GM23338 (cell line): ENCODE measurements around the gene CNP. TPM values are rescaled to one million over a fixed set of nuclear protein-coding genes. Genes with fewer than 3 reads are reported as not detected.

ENCODE experiments used
- ATAC-seq: fragments of 200-7000 bp; cut with Tn5 transposase; 3 replicates; pipeline ENCODE4 v1.9.1; 2020
- DNase-seq: peaks from one replicate; pipeline ENCODE4 v3.0.0-alpha.2; 2015; ENCODE audit warnings: low spot score
- H2AFZ ChIP-seq: fragments of 200-600 bp; sonication (generic); 2 replicates; pipeline ENCODE4 v1.8.0; 2016; ENCODE audit warnings: antibody characterized with exemption, mild to moderate bottlenecking, moderate library complexity
- H3F3A ChIP-seq: fragments of 200-600 bp; sonication (generic); replicated peaks from 2 replicates; pipeline ENCODE4 v1.8.0; 2017; ENCODE audit warnings: antibody characterized with exemption, mixed run types, low read depth
- H3K27ac ChIP-seq: fragments of 200-600 bp; sonication (generic); 2 replicates; pipeline ENCODE4 v1.6.1; 2016; ENCODE audit warnings: low read depth
- H3K27me3 ChIP-seq: fragments of 200-600 bp; sonication (generic); 2 replicates; pipeline ENCODE4 v1.8.0; 2016; ENCODE audit warnings: mild to moderate bottlenecking, mixed run types, moderate library complexity; ENCODE audit not compliant: insufficient read depth
- H3K36me3 ChIP-seq: fragments of 200-600 bp; sonication (generic); 2 replicates; pipeline ENCODE4 v1.8.0; 2016; ENCODE audit warnings: mild to moderate bottlenecking; ENCODE audit not compliant: insufficient read depth
- H3K4me1 ChIP-seq: fragments of 200-600 bp; sonication (generic); 2 replicates; pipeline ENCODE4 v1.8.0; 2016; ENCODE audit warnings: mild to moderate bottlenecking, moderate library complexity; ENCODE audit not compliant: insufficient read depth
- H3K4me2 ChIP-seq: fragments of 200-600 bp; sonication (generic); 2 replicates; pipeline ENCODE4 v1.7.1; 2017; ENCODE audit warnings: mixed run types
- H3K4me3 ChIP-seq: fragments of 200-600 bp; sonication (generic); 2 replicates; pipeline ENCODE4 v1.6.1; 2016; ENCODE audit warnings: mixed run types
- H3K79me2 ChIP-seq: fragments of 200-600 bp; sonication (generic); replicated peaks from 2 replicates; pipeline ENCODE4 v1.8.0; 2017; ENCODE audit warnings: mild to moderate bottlenecking; ENCODE audit not compliant: insufficient read depth
- H3K9me2 ChIP-seq: fragments of 200-600 bp; sonication (generic); 2 replicates; pipeline ENCODE4 v1.8.0; 2017; ENCODE audit not compliant: insufficient read depth
- H4K20me1 ChIP-seq: fragments of 200-600 bp; sonication (generic); replicated peaks from 2 replicates; pipeline ENCODE4 v1.8.0; 2017; ENCODE audit warnings: mild to moderate bottlenecking; ENCODE audit not compliant: insufficient read depth
- H3K27ac Mint-ChIP-seq: 2 replicates; pipeline ENCODE4 v1.8.0; 2020; ENCODE audit warnings: inconsistent platforms, mild to moderate bottlenecking, moderate library complexity, mixed read lengths
- H3K27me3 Mint-ChIP-seq: 3 replicates; pipeline ENCODE4 v1.8.0; 2022; ENCODE audit warnings: low read depth, mild to moderate bottlenecking, moderate library complexity, mixed read lengths, inconsistent platforms; ENCODE audit not compliant: insufficient read depth, poor library complexity
- H3K36me3 Mint-ChIP-seq: 3 replicates; pipeline ENCODE4 v1.8.0; 2021; ENCODE audit warnings: low read depth, mild to moderate bottlenecking, inconsistent platforms, moderate library complexity, mixed read lengths
- H3K4me1 Mint-ChIP-seq: 3 replicates; pipeline ENCODE4 v1.8.0; 2020; ENCODE audit warnings: mild to moderate bottlenecking, inconsistent platforms, mixed read lengths
- H3K4me3 Mint-ChIP-seq: 3 replicates; pipeline ENCODE4 v1.8.0; 2021; ENCODE audit warnings: moderate library complexity, mild to moderate bottlenecking, inconsistent platforms, mixed read lengths
- H3K9me3 Mint-ChIP-seq: 3 replicates; pipeline ENCODE4 v1.8.0; 2020; ENCODE audit warnings: moderate library complexity, mild to moderate bottlenecking, inconsistent platforms, mixed read lengths
- CREB1 ChIP-seq: fragments of 250-450 bp; sonication (Bioruptor Pico); IDR thresholded peaks from 2 replicates; pipeline ENCODE4 v1.5.0; 2020; ENCODE audit warnings: low read depth, mild to moderate bottlenecking, moderate library complexity
- EZH2 ChIP-seq: fragments of 200-600 bp; sonication (generic); IDR thresholded peaks from one replicate; pipeline ENCODE4 v1.8.0; 2017; ENCODE audit warnings: antibody characterized with exemption, mild to moderate bottlenecking, low read depth; ENCODE audit not compliant: unreplicated experiment
- EZH2phosphoT487 ChIP-seq: fragments of 200-600 bp; sonication (generic); IDR thresholded peaks from one replicate; pipeline ENCODE4 v1.8.1; 2018; ENCODE audit warnings: antibody characterized with exemption; ENCODE audit not compliant: unreplicated experiment
- JUNB ChIP-seq: IDR thresholded peaks from one replicate; pipeline ENCODE4 v1.6.1; 2016; ENCODE audit warnings: antibody characterized with exemption; ENCODE audit not compliant: unreplicated experiment
- NANOG ChIP-seq: IDR thresholded peaks from 2 replicates; pipeline ENCODE4 v1.6.1; 2016; ENCODE audit warnings: antibody characterized with exemption, borderline replicate concordance
- POLR2AphosphoS5 ChIP-seq: IDR thresholded peaks from 2 replicates; pipeline ENCODE4 v1.6.1; 2016; ENCODE audit warnings: antibody characterized with exemption, low read depth
- STAT1 ChIP-seq: IDR thresholded peaks from one replicate; pipeline ENCODE4 v1.6.1; 2016; ENCODE audit warnings: antibody characterized with exemption; ENCODE audit not compliant: unreplicated experiment
- ZNF114 ChIP-seq: fragments of 250-450 bp; sonication (Bioruptor Pico); IDR thresholded peaks from 2 replicates; pipeline ENCODE4 v1.5.0; 2020; ENCODE audit warnings: mild to moderate bottlenecking, moderate library complexity
- ZNF331 ChIP-seq: fragments of 250-450 bp; sonication (Bioruptor Pico); IDR thresholded peaks from 2 replicates; pipeline ENCODE4 v1.5.0; 2020; ENCODE audit warnings: low read depth, mild to moderate bottlenecking, moderate library complexity
- polyA plus RNA-seq: library from polyadenylated mRNA; unstranded; fragments of >200 nt; fragmentation: Nextera tagmentation; extraction: Ambion mirVana; gene quantifications from 2 replicates; pipeline ENCODE4 v1.2.1, GENCODE V29; 2016
- total RNA-seq: library from RNA; depleted of rRNA; stranded (reverse); fragments of >200 nt; shearing (Covaris generic); gene quantifications from 2 replicates; pipeline ENCODE4 v1.2.3, GENCODE V29; 2014
- TF ChIP-seq, protein P1 (sequence below): IDR thresholded peaks from 2 replicates; pipeline ENCODE4 v1.6.1; 2016; ENCODE audit warnings: antibody characterized with exemption
- TF ChIP-seq, protein P2 (sequence below): IDR thresholded peaks from one replicate; pipeline ENCODE4 v1.6.1; 2018; ENCODE audit warnings: antibody characterized with exemption; ENCODE audit not compliant: unreplicated experiment
- TF ChIP-seq, protein P3 (sequence below): fragments of 250-450 bp; sonication (Bioruptor Pico); IDR thresholded peaks from 2 replicates; pipeline ENCODE4 v1.5.0; 2020; ENCODE audit warnings: mild to moderate bottlenecking, moderate library complexity
- TF ChIP-seq, protein P4 (sequence below), 2 experiments: fragments of 200-600 bp in 1 of 2; sonication (generic) in 1 of 2; conservative IDR thresholded peaks; 2 replicates each; pipeline versions ENCODE4 v1.5.1 to v1.6.1; 2016 to 2017; ENCODE audit warnings: antibody characterized with exemption in 2 of 2, low read depth in 2 of 2, mild to moderate bottlenecking in 2 of 2, moderate library complexity in 1 of 2

Gene CNP
- total and polyA plus RNA-seq, 2 experiments from 2014 or later: 30.8 to 47.8 TPM

DNA sequence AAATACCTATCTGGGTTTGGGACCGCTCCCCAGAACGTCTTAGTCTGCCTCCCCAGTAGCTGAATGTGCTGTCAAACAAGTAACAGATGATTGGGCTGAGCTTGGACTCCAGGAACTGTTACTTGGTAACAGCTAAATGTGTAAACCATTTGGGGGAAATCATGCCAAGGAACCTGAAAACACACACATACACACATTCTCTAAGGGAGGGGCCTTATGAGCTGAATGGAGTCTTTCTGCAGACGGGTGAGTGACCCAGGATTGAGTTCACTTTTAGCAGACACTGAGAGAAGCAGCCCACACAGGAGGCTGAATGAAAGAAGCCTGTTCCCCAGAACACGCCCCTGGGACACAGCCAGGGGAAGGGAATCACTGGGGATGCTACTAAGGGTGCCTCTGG, 49.4 kb upstream of the CNP start:
- no peak overlapping the region for H2AFZ ChIP-seq
- H3K36me3 ChIP-seq: peaks cover 15% of the 10 kb centered on the region
- H3K4me1 Mint-ChIP-seq: peaks cover 48% of the 10 kb centered on the region
- peak overlapping the region; percentile 94 for H3K4me2 ChIP-seq
- ATAC-seq (no peak), DNase-seq (no peak)
- peaks cover 44% of the 10 kb centered on the region for H3K36me3 Mint-ChIP-seq
- peaks cover 57% of the 10 kb centered on the region for H4K20me1 ChIP-seq
- H3K79me2 ChIP-seq: peaks cover 66% of the 10 kb centered on the region
- no peaks in the 10 kb centered on the region; the same call in 2 of the 3 replicates for H3K9me3 Mint-ChIP-seq
- H3K27ac ChIP-seq: 0 out of 2 replicates have a peak overlapping the region, but pooled peaks have one; percentile 16
- H3K4me3 ChIP-seq: peak overlapping the region; percentile 99
- H3K4me1 ChIP-seq: peaks cover 47% of the 10 kb centered on the region
- no peaks in the 10 kb centered on the region for H3K9me2 ChIP-seq
- H3K27ac Mint-ChIP-seq: no peak overlapping the region
- H3K27me3 ChIP-seq: no peaks in the 10 kb centered on the region
- peaks cover 33% of the 10 kb centered on the region for H3F3A ChIP-seq
- H3K4me3 Mint-ChIP-seq: peak overlapping the region; percentile 90
- H3K27me3 Mint-ChIP-seq: peaks cover 16% of the 10 kb centered on the region
- TF ChIP-seq, protein P1, sequence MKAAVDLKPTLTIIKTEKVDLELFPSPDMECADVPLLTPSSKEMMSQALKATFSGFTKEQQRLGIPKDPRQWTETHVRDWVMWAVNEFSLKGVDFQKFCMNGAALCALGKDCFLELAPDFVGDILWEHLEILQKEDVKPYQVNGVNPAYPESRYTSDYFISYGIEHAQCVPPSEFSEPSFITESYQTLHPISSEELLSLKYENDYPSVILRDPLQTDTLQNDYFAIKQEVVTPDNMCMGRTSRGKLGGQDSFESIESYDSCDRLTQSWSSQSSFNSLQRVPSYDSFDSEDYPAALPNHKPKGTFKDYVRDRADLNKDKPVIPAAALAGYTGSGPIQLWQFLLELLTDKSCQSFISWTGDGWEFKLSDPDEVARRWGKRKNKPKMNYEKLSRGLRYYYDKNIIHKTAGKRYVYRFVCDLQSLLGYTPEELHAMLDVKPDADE: no peak
- TF ChIP-seq NANOG (no peak), POLR2AphosphoS5 (no peak), EZH2phosphoT487 (no peak), ZNF331 (CRISPR knock-in tag) (no peak), STAT1 (no peak), CREB1 (CRISPR knock-in tag) (no peak), EZH2 (no peak), ZNF114 (CRISPR knock-in tag) (no peak), JUNB (no peak)
- TF ChIP-seq, protein P2, sequence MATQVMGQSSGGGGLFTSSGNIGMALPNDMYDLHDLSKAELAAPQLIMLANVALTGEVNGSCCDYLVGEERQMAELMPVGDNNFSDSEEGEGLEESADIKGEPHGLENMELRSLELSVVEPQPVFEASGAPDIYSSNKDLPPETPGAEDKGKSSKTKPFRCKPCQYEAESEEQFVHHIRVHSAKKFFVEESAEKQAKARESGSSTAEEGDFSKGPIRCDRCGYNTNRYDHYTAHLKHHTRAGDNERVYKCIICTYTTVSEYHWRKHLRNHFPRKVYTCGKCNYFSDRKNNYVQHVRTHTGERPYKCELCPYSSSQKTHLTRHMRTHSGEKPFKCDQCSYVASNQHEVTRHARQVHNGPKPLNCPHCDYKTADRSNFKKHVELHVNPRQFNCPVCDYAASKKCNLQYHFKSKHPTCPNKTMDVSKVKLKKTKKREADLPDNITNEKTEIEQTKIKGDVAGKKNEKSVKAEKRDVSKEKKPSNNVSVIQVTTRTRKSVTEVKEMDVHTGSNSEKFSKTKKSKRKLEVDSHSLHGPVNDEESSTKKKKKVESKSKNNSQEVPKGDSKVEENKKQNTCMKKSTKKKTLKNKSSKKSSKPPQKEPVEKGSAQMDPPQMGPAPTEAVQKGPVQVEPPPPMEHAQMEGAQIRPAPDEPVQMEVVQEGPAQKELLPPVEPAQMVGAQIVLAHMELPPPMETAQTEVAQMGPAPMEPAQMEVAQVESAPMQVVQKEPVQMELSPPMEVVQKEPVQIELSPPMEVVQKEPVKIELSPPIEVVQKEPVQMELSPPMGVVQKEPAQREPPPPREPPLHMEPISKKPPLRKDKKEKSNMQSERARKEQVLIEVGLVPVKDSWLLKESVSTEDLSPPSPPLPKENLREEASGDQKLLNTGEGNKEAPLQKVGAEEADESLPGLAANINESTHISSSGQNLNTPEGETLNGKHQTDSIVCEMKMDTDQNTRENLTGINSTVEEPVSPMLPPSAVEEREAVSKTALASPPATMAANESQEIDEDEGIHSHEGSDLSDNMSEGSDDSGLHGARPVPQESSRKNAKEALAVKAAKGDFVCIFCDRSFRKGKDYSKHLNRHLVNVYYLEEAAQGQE: no peak
- TF ChIP-seq, protein P3, sequence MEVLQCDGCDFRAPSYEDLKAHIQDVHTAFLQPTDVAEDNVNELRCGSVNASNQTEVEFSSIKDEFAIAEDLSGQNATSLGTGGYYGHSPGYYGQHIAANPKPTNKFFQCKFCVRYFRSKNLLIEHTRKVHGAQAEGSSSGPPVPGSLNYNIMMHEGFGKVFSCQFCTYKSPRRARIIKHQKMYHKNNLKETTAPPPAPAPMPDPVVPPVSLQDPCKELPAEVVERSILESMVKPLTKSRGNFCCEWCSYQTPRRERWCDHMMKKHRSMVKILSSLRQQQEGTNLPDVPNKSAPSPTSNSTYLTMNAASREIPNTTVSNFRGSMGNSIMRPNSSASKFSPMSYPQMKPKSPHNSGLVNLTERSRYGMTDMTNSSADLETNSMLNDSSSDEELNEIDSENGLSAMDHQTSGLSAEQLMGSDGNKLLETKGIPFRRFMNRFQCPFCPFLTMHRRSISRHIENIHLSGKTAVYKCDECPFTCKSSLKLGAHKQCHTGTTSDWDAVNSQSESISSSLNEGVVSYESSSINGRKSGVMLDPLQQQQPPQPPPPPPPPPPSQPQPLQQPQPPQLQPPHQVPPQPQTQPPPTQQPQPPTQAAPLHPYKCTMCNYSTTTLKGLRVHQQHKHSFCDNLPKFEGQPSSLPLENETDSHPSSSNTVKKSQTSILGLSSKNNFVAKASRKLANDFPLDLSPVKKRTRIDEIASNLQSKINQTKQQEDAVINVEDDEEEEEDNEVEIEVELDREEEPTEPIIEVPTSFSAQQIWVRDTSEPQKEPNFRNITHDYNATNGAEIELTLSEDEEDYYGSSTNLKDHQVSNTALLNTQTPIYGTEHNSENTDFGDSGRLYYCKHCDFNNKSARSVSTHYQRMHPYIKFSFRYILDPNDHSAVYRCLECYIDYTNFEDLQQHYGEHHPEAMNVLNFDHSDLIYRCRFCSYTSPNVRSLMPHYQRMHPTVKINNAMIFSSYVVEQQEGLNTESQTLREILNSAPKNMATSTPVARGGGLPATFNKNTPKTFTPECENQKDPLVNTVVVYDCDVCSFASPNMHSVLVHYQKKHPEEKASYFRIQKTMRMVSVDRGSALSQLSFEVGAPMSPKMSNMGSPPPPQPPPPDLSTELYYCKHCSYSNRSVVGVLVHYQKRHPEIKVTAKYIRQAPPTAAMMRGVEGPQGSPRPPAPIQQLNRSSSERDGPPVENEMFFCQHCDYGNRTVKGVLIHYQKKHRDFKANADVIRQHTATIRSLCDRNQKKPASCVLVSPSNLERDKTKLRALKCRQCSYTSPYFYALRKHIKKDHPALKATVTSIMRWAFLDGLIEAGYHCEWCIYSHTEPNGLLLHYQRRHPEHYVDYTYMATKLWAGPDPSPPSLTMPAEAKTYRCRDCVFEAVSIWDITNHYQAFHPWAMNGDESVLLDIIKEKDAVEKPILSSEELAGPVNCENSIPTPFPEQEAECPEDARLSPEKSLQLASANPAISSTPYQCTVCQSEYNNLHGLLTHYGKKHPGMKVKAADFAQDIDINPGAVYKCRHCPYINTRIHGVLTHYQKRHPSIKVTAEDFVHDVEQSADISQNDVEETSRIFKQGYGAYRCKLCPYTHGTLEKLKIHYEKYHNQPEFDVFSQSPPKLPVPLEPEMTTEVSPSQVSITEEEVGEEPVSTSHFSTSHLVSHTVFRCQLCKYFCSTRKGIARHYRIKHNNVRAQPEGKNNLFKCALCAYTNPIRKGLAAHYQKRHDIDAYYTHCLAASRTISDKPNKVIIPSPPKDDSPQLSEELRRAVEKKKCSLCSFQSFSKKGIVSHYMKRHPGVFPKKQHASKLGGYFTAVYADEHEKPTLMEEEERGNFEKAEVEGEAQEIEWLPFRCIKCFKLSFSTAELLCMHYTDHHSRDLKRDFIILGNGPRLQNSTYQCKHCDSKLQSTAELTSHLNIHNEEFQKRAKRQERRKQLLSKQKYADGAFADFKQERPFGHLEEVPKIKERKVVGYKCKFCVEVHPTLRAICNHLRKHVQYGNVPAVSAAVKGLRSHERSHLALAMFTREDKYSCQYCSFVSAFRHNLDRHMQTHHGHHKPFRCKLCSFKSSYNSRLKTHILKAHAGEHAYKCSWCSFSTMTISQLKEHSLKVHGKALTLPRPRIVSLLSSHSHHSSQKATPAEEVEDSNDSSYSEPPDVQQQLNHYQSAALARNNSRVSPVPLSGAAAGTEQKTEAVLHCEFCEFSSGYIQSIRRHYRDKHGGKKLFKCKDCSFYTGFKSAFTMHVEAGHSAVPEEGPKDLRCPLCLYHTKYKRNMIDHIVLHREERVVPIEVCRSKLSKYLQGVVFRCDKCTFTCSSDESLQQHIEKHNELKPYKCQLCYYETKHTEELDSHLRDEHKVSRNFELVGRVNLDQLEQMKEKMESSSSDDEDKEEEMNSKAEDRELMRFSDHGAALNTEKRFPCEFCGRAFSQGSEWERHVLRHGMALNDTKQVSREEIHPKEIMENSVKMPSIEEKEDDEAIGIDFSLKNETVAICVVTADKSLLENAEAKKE (CRISPR knock-in tag): no peak
- TF ChIP-seq, protein P4, sequence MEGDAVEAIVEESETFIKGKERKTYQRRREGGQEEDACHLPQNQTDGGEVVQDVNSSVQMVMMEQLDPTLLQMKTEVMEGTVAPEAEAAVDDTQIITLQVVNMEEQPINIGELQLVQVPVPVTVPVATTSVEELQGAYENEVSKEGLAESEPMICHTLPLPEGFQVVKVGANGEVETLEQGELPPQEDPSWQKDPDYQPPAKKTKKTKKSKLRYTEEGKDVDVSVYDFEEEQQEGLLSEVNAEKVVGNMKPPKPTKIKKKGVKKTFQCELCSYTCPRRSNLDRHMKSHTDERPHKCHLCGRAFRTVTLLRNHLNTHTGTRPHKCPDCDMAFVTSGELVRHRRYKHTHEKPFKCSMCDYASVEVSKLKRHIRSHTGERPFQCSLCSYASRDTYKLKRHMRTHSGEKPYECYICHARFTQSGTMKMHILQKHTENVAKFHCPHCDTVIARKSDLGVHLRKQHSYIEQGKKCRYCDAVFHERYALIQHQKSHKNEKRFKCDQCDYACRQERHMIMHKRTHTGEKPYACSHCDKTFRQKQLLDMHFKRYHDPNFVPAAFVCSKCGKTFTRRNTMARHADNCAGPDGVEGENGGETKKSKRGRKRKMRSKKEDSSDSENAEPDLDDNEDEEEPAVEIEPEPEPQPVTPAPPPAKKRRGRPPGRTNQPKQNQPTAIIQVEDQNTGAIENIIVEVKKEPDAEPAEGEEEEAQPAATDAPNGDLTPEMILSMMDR (conservative IDR thresholded peaks at IDR 0.05; ENCODE audit: low read depth in 2 of 2): no peak
